CD8-positive, alpha-beta memory T cell (primary cell): ENCODE data around the gene SLC25A51. TPM values are rescaled to one million over a fixed set of nuclear protein-coding genes. Genes with fewer than 3 reads are reported as not detected.

Experiments used
- CTCF ChIA-PET: fragments of 350-600 bp; sonication (Branson Sonifier 250); formaldehyde crosslinking; loops from one replicate; lab custom pipeline; 2021; ENCODE audit warnings: antibody characterized with exemption; lab: Charles Lee
- POLR2A ChIA-PET: fragments of 350-600 bp; sonication (Branson Sonifier 250); formaldehyde crosslinking; loops from one replicate; lab custom pipeline; 2021; ENCODE audit warnings: antibody characterized with exemption; lab: Charles Lee
- DNase-seq, 5 donors: peaks; one replicate each; pipeline versions ENCODE4 v3.0.0 to v3.0.0-alpha.2; 2020 to 2022; ENCODE audit warnings: mixed read lengths in 1 of 5
- H3K27ac ChIP-seq: one replicate; pipeline ENCODE4 v1.7.0; 2013; ENCODE audit warnings: low read depth, mild to moderate bottlenecking, low read length, moderate library complexity
- H3K27me3 ChIP-seq: 2 replicates; pipeline ENCODE4 v1.7.0; 2013; ENCODE audit warnings: low read length, mild to moderate bottlenecking; ENCODE audit not compliant: insufficient read depth, poor library complexity, severe bottlenecking
- H3K36me3 ChIP-seq: 2 replicates; pipeline ENCODE4 v1.7.0; 2013; ENCODE audit warnings: mild to moderate bottlenecking, low read length, moderate library complexity; ENCODE audit not compliant: insufficient read depth
- H3K4me1 ChIP-seq: 2 replicates; pipeline ENCODE4 v1.7.0; 2013; ENCODE audit warnings: mild to moderate bottlenecking, low read length, moderate library complexity; ENCODE audit not compliant: insufficient read depth
- H3K4me3 ChIP-seq: 2 replicates; pipeline ENCODE4 v1.7.0; 2013; ENCODE audit warnings: mild to moderate bottlenecking, low read length
- H3K9me3 ChIP-seq: 2 replicates; pipeline ENCODE4 v1.7.0; 2013; ENCODE audit warnings: mild to moderate bottlenecking, low read length
- H3K27ac Mint-ChIP-seq, 8 donors: one replicate each; pipeline ENCODE4 v1.8.0; 2020 to 2021; ENCODE audit warnings: mixed read lengths in 8 of 8, mild to moderate bottlenecking in 6 of 8, inconsistent platforms in 3 of 8, moderate library complexity in 3 of 8
- H3K27me3 Mint-ChIP-seq, 2 donors: one replicate each; pipeline ENCODE4 v1.8.0; 2020 to 2021; ENCODE audit warnings: mixed read lengths in 2 of 2, mild to moderate bottlenecking in 1 of 2, moderate library complexity in 1 of 2
- H3K36me3 Mint-ChIP-seq, 3 donors: one replicate each; pipeline ENCODE4 v1.8.0; 2020 to 2021; ENCODE audit warnings: mixed read lengths in 3 of 3, inconsistent platforms in 1 of 3, mild to moderate bottlenecking in 1 of 3
- H3K4me1 Mint-ChIP-seq, 3 donors: one replicate each; pipeline ENCODE4 v1.8.0; 2020 to 2021; ENCODE audit warnings: mixed read lengths in 3 of 3, inconsistent platforms in 1 of 3, mild to moderate bottlenecking in 1 of 3
- H3K4me3 Mint-ChIP-seq, 7 donors: one replicate each; pipeline ENCODE4 v1.8.0; 2020 to 2021; ENCODE audit warnings: mixed read lengths in 7 of 7, mild to moderate bottlenecking in 6 of 7, moderate library complexity in 4 of 7, inconsistent platforms in 2 of 7
- H3K9me3 Mint-ChIP-seq, 5 donors: one replicate each; pipeline ENCODE4 v1.8.0; 2020 to 2022; ENCODE audit warnings: mixed read lengths in 5 of 5, mild to moderate bottlenecking in 3 of 5, moderate library complexity in 2 of 5, inconsistent platforms in 1 of 5
- polyA plus RNA-seq: library from polyadenylated mRNA; unstranded; fragments of 300-500 nt; fragmentation: Illumina TruSeq; gene quantifications from one replicate; pipeline ENCODE4 v1.2.3, GENCODE V29; 2021
- total RNA-seq, 2 experiments: library from RNA; stranded (reverse); gene quantifications; one replicate each; pipeline ENCODE4 v1.2.3, GENCODE V29; 2021

Gene SLC25A51
- total and polyA plus RNA-seq, 3 experiments from 2014 or later: 12.9 to 39.8 (median 38.5) TPM

GRCh38 chr9:37925006-37925405, 21.1 kb upstream of the SLC25A51 start:
- Histone ChIP-seq H3K36me3 (no peaks in the 10 kb centered on the region), H3K27me3 (no peaks in the 10 kb centered on the region), H3K4me1 (no peaks in the 10 kb centered on the region), H3K9me3 (no peaks in the 10 kb centered on the region), H3K4me3 (no peak overlapping the region), H3K27ac (no peak overlapping the region)
- Mint-ChIP-seq H3K36me3 (no peaks in the 10 kb centered on the region), H3K4me3 (no peak overlapping the region), H3K4me1 (peaks cover 0 to 2% (median 0%) of the 10 kb centered on the region in 3 donors), H3K27ac (no peak overlapping the region), H3K9me3 (no peaks in the 10 kb centered on the region), H3K27me3 (peaks cover 3 to 4% of the 10 kb centered on the region in 2 donors)
- peak in 1 of 5 donors; percentile 10 for DNase-seq
- ChIA-PET CTCF (interaction anchor here (1.8 kb wide), 1 partner anchor 10 kb away, joined by 9 read pairs; no protein-coding TSS in a partner anchor), POLR2A (no interaction called here)

DNA sequence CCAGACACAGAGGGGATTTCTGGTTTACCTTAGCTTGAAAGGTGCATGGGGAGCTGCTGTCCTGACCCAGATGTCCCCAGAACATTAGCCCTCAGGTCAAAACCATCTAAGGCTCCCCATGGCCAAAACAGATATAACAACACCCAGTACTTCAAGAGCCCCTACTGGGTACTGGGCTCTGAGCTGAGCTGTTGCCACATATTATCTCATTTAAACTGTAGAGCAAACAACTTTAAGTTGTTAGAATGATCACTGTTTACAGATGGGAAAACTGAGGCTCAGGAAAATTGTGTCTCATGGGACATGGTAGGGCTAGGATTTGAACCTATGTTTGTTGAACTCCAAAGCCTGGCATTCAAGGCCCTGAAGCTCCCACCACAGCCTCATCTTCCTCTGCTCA, 20.6 kb upstream of the SLC25A51 start:
- no peaks in the 10 kb centered on the region for H3K4me1 ChIP-seq
- H3K4me3 ChIP-seq: no peak overlapping the region
- POLR2A ChIA-PET: no interaction called here
- peak in 1 of 5 donors; percentile 15 for DNase-seq
- H3K36me3 ChIP-seq: no peaks in the 10 kb centered on the region
- CTCF ChIA-PET: interaction anchor here (1.8 kb wide), 1 partner anchor 10 kb away, joined by 9 read pairs; no protein-coding TSS in a partner anchor
- H3K27ac ChIP-seq: no peak overlapping the region
- Mint-ChIP-seq H3K27ac (no peak overlapping the region), H3K9me3 (no peaks in the 10 kb centered on the region), H3K27me3 (peaks cover 4% of the 10 kb centered on the region in 2 donors), H3K36me3 (no peaks in the 10 kb centered on the region), H3K4me3 (no peak overlapping the region), H3K4me1 (peaks cover 0 to 2% (median 0%) of the 10 kb centered on the region in 3 donors)
- no peaks in the 10 kb centered on the region for H3K27me3 ChIP-seq
- H3K9me3 ChIP-seq: no peaks in the 10 kb centered on the region

GRCh38 chr9:37923796-37924427, 20.0 kb upstream of the SLC25A51 start:
- Mint-ChIP-seq H3K36me3 (no peaks in the 10 kb centered on the region), H3K27me3 (peaks cover 4 to 5% of the 10 kb centered on the region in 2 donors), H3K4me3 (no peak overlapping the region), H3K27ac (no peak overlapping the region), H3K9me3 (no peaks in the 10 kb centered on the region), H3K4me1 (peaks cover 0 to 2% (median 0%) of the 10 kb centered on the region in 3 donors)
- Histone ChIP-seq H3K36me3 (no peaks in the 10 kb centered on the region), H3K4me3 (no peak overlapping the region), H3K27ac (no peak overlapping the region), H3K4me1 (no peaks in the 10 kb centered on the region), H3K9me3 (no peaks in the 10 kb centered on the region), H3K27me3 (no peaks in the 10 kb centered on the region)
- CTCF ChIA-PET: interaction anchor here (1.8 kb wide), 1 partner anchor 9 kb away, joined by 9 read pairs; no protein-coding TSS in a partner anchor
- POLR2A ChIA-PET: no interaction called here
- peak in 1 of 5 donors; percentile 32 for DNase-seq

DNA sequence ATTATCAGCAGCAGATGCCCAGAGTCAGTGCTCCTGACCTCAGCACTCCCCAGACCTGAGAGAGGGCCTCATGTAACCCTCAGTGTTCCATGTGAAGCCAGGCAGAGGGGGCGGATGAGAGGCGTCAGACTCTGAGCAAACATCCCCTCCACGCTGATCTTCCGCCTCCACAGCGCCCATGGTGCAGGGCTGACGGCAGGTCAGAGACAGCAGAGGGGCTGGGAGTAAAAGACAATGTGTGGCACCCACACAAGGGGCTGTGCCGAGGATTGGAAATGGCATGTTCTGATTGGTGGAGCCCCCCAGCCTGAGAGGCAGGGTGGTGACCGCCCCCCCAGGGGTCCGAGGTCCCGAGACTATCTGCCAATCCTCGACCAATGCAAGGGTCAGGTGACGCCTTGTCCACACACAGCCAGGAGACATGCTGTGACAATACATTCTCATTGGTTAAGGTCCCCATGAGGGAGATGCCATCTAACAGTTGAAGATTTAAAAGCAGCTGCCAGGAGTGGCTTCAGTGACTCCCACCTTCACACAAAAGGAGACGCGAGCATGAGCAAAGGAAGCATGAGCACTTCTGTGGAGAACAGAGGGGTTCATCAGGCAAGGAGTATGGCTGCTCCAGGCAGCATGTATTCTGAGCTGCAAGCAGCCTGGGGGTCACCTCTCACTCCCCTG, 19.3 kb upstream of the SLC25A51 start:
- Histone ChIP-seq H3K9me3 (no peaks in the 10 kb centered on the region), H3K4me1 (no peaks in the 10 kb centered on the region), H3K36me3 (no peaks in the 10 kb centered on the region), H3K27me3 (no peaks in the 10 kb centered on the region), H3K4me3 (no peak overlapping the region), H3K27ac (no peak overlapping the region)
- Mint-ChIP-seq H3K27me3 (peaks cover 4 to 5% of the 10 kb centered on the region in 2 donors), H3K36me3 (no peaks in the 10 kb centered on the region), H3K4me1 (peaks cover 0 to 2% (median 0%) of the 10 kb centered on the region in 3 donors), H3K9me3 (no peaks in the 10 kb centered on the region), H3K27ac (no peak overlapping the region), H3K4me3 (no peak overlapping the region)
- DNase-seq: peak in 1 of 5 donors; percentile 38
- ChIA-PET CTCF (interaction anchor here (1.8 kb wide), 1 partner anchor 9 kb away, joined by 9 read pairs; no protein-coding TSS in a partner anchor), POLR2A (no interaction called here)

GRCh38 chr9:37922363-37923117, 18.6 kb upstream of the SLC25A51 start:
- ChIA-PET POLR2A (no interaction called here), CTCF (interaction anchor here (1.0 kb wide), 1 partner anchor 9 kb away, joined by 3 read pairs; no protein-coding TSS in a partner anchor)
- no peaks in the 10 kb centered on the region for H3K9me3 ChIP-seq
- H3K27ac ChIP-seq: no peak overlapping the region
- H3K36me3 ChIP-seq: no peaks in the 10 kb centered on the region
- Mint-ChIP-seq H3K9me3 (no peaks in the 10 kb centered on the region), H3K27ac (peak overlapping the region in 1 of 8 donors; percentile 70), H3K4me3 (no peak overlapping the region), H3K27me3 (peaks cover 4 to 5% of the 10 kb centered on the region in 2 donors), H3K36me3 (no peaks in the 10 kb centered on the region), H3K4me1 (peaks cover 0 to 2% (median 0%) of the 10 kb centered on the region in 3 donors)
- no peak overlapping the region for H3K4me3 ChIP-seq
- no peaks in the 10 kb centered on the region for H3K27me3 ChIP-seq
- DNase-seq: peak in 1 of 5 donors; percentile 26
- no peaks in the 10 kb centered on the region for H3K4me1 ChIP-seq

DNA sequence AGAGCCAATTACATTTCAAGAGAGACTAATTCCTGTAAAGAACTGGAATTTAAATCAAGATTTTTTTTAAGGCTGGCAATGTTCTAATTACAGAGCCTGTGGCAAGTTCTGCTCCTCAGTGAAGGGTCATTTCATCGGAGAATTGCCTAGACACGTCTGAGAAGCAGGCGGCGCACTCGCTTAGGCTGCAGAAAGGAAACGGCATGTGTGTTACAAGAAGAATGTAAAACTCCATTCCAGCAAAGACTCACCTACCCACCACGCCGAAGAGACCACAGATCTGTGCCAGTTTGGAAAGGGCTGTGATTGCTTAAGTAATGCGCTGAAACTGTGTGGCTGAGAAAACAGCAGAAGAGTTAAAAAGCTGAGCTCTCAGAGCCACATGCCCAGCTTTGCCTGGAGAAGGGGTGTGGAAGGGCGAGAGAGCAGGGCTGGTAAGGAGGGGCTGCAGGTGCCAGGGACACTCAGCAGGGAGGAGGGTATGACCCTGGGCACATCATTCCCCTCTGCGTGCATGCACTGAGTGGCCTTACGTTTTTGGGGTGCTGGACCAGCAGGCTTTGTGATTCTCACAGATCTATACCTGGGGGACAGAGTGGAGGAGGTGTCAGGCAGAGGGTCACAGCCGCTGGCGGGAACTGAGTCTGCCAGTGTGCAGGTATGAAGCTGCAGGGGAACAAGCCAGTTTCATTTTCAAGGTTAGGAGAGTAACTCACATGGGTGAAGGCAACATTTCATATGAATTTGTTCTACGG, 17.8 kb upstream of the SLC25A51 start:
- Mint-ChIP-seq H3K27ac (peak overlapping the region in 1 of 8 donors; percentile 23), H3K27me3 (peaks cover 4 to 5% of the 10 kb centered on the region in 2 donors), H3K4me3 (no peak overlapping the region), H3K36me3 (no peaks in the 10 kb centered on the region), H3K9me3 (no peaks in the 10 kb centered on the region), H3K4me1 (peaks cover 0 to 2% (median 0%) of the 10 kb centered on the region in 3 donors)
- POLR2A ChIA-PET: no interaction called here
- Histone ChIP-seq H3K4me3 (no peak overlapping the region), H3K4me1 (no peaks in the 10 kb centered on the region), H3K36me3 (no peaks in the 10 kb centered on the region), H3K27me3 (no peaks in the 10 kb centered on the region), H3K9me3 (no peaks in the 10 kb centered on the region), H3K27ac (no peak overlapping the region)
- DNase-seq: no peak
- CTCF ChIA-PET: interaction anchor here (1.0 kb wide), 1 partner anchor 8 kb away, joined by 3 read pairs; no protein-coding TSS in a partner anchor

DNA sequence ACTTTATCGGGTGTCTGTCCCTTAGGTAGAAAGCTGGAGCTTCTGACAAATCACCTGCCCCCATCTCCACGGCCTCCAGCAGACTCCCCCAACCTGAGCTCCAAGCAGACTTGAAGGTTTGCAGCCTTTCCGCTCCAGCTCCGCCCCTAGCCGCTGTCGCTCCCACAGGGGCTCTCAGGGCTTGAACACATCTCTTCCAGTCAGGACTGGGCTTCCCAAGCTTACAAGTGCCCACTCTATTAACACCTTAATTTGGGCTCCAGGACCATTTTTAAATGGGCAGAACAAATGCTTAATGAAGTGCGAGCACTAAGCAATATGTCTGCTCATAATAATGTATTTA, 17.2 kb upstream of the SLC25A51 start:
- H3K27ac Mint-ChIP-seq: no peak overlapping the region
- CTCF ChIA-PET: no interaction called here

More for the DNA sequence above, 17.2 kb upstream of the SLC25A51 start:
- H3K27me3 Mint-ChIP-seq: peaks cover 4 to 5% of the 10 kb centered on the region in 2 donors
- H3K27me3 ChIP-seq: no peaks in the 10 kb centered on the region
- H3K36me3 ChIP-seq: no peaks in the 10 kb centered on the region
- H3K4me3 Mint-ChIP-seq: no peak overlapping the region
- H3K4me1 Mint-ChIP-seq: peaks cover 0 to 2% (median 0%) of the 10 kb centered on the region in 3 donors
- no peaks in the 10 kb centered on the region for H3K36me3 Mint-ChIP-seq
- no peaks in the 10 kb centered on the region for H3K9me3 Mint-ChIP-seq
- no peak overlapping the region for H3K4me3 ChIP-seq
- H3K27ac ChIP-seq: no peak overlapping the region
- POLR2A ChIA-PET: no interaction called here
- DNase-seq: peak in 1 of 5 donors; percentile 14
- H3K9me3 ChIP-seq: no peaks in the 10 kb centered on the region
- H3K4me1 ChIP-seq: no peaks in the 10 kb centered on the region
